SIG-M5 (cell line): Measurements from ENCODE around the gene PIK3R6.

Experiments
- DNase-seq: peaks from one replicate; lab custom pipeline; 2025; lab: John Stamatoyannopoulos, UW

The PIK3R6 gene

DNA sequence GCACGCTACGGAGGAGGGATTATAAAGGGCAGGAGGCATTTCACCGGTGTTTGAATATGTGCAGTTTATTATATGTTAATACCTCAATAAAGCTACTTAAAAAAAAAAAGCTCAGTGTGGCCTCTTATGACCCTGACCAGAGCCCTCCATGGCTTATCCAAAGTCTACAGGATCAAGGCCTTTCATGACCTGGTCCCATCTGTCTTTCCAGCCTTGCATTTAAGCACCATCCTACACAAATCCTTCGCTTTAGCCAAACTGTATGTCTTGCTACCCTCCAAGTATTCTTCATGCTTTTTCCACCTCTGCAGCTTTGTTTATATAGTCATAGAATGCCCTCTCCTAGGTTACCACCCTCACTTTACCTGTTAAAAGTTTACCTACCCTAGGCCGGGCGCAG is 74.8 kb downstream of the PIK3R6 start:
- no peak for DNase-seq

DNA sequence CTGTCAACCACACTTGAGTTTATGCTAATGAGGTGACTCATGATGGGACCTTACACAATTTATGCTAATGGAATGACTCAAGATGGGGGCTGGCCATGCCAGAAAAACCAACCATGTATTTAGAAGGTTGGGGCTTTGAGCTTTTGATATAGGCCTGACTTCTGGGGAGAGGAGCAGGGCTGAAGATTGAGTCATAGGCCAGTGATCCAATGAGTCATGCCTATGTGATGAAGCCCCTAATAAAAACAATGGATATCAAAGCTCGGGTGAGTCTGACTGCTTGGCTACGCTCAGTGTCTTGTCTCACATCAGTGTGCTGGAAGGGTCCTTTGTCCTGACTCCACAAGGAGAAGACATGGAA is 75.6 kb downstream of the PIK3R6 start:
- DNase-seq = no peak

DNA sequence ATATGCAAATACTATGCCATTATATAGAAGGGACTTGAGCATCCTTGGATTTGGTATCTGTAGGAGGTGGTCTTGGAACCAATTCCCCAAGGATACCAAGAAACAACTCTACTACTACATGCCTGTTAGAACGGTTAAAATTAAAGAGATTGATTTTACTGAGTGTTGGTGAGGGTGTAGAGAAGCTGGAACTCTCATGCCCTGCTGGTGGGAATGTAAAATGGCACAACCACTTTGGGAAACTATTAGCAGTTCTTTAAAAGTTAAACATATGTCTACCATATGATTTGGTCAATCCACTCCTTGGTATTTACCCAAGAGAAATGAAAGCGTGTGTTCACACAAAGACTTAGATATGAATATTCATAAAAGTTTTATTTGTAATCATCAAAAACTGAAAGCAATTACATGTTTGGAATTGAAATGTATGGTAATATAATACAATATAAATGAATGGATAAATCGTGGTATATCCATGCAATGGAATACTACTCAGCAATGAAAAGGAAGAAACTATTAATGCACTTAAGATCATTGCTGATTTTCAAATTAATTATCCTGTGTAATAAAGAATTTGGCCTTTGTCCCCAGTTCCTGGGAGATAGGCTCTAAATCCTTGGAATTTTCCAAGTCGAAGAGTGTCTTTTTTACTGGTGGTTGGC is 76.1 kb downstream of the PIK3R6 start:
- DNase-seq = no peak

DNA sequence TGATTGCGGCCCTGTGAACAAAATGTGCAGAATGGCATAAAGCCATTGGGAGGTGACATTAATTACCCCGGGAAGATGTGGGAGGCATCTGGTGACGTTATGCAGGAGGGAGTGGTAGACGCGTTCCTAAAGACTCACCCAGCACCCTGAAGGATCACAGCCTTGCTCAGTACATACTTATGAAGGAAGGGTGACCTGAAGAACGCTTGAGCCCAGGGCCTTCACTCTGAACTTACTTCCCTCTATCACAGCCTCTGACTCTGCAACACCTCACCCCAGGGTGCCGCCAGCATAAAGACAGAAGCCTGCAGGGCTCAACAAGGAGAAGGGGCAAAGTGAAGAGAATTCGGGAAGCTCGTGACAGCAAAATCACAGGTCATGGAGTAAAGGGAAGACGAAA is 77.7 kb downstream of the PIK3R6 start:
- DNase-seq = no peak

DNA sequence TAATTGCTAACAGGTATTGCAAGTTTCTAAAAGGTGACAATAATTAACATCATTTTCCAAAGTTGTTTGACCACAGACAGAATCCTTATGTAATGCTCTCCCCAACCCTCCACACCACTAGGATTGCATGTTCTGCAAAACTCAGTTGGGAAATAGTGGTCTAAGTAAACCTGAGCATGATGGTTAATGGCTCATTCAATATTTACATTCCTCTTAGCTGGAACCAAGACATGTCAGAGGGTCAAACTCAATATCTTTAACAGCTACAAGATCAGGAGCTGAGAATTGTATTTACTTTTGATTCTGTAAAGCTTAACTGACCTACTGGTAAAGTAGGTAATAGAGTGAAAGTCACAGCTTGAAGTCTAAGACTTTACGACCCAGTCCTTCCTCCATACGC is 78.5 kb downstream of the PIK3R6 start:
- DNase-seq = no peak

DNA sequence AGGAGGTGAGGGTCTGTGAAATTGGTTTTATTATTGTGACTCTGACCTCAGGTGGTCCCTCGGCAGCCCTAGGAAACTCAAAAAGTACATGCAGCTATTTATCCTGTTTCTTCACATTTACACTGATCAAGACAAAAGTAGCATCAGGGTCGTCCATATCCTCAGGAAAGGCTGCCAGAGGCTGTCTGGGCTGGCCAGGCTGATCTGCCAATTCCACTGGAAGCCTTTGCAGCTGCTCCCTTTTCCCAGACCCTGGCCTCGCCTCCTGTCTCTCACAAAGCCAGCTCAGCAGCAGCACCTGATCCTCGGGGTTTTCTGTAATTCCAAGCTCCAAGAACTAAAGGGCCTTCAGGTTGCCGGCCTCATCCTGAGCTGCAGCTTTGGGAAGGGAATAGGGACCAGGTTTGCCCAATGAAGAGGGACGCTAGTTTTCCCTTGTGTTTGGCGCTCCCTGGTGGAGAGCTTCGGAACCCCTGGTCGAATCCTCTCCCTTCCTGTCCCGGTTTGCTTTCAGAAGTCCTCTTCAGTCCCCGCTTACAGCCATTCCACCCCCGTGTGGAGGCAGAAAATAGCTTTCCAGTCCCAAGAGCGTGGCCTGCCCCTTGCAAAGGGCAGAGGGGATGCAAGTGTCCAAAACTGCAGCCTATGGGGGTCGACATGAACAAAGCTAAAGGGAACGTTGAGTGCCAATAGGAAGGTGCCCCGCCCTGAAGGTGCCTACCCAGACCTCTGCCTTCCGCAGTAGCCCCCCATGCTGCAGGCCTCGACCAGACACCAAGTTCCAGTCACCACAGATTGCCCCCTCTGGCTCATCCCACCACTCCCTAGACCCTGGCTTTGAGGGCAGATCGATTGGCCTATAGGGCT is 81.7 kb downstream of the PIK3R6 start:
- no peak for DNase-seq

DNA sequence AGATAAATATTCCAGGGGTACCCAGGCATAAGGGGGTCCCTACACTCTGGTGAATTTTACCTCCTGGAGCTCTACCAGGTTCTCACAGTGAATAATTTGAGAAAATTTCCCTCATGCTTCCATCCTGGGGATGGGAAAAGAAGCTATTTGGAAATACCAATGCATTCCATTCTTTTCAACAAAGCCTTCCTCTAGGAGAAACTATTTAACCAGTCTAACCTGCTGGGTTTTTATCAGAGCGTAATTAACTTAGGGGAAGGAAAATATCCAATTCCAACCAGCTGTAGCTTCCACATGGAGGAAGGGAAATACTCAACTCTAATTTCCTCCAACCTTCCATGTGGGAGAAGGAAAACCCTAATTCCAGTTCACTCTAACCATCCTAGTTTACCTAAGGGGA is 85.3 kb downstream of the PIK3R6 start:
- DNase-seq = no peak

DNA sequence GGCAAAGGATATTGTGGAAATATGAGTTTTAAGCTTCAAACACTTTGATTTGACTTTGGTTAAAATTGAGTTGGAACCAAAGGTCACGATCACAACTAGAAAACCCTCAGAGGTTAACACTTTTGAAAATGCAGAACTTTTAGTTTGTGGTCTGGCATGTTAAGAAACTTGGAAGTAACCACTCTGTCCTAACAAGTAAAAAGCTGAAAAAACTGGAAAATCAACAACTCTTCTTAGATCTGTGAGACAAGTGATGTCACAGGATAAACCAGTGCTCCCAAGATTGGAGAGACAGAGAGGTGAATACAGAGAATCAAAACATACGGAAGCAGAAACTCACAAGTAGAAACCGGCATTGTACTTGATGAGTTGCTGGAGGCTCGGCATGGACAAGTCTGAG is 85.7 kb downstream of the PIK3R6 start:
- no peak for DNase-seq

DNA sequence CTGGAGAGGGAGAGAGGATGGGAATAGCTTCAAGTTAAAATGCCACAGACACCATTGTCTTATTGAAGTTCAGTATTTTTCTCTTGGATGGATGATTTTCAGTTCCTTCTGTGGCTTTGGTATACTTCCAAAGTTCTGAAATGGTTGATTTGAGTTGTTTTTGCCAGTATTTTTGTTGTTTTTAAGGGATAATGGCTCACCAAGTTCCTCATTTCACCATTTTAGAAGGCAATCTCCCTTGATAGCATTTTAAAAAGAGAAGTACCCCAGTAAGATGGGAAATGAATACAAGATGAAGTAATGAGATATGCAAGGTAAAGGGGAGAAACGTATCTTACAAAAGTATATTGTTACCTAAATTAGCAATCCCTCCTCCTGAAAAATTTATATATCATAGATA is 90.6 kb downstream of the PIK3R6 start:
- DNase-seq = no peak

DNA sequence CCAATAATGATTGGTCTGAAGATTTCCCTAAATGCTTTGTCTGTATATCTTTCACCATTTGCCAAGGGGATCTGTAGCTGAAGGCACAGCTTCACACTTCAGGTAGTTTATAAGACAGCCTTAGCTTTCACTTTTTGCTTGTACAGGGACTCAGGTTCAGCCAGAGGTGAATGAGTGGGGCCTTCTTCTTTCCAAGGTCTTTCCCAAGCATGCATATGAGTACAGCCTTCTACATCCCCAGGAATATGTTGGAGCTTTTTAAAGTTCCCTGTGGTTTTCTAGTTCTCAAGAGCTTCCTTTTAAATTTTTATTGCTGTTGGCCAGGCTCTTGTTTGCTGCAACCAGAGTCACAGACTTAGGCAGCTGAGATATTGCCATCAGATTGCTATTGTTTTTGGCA is 91.2 kb downstream of the PIK3R6 start:
- no peak for DNase-seq

DNA sequence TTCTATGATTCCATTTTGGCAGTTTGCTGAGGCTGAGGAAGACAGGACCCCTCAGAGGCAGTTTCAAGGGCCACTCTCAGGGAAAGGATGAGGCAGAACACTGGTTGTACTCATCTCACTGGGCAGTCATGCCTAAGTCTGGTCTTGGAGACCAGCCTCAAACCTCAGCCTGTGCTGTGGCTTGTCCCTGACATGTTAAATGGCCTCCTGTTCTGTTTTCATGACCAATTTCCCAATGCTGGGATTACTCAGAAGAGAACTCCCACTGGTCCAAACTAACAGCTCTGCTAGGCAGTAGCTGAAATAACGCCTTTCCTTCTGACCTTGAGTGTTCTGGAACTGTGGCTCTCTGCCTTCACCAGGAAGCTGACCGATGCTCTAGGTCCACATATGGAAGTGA is 100.7 kb downstream of the PIK3R6 start:
- no peak for DNase-seq

DNA sequence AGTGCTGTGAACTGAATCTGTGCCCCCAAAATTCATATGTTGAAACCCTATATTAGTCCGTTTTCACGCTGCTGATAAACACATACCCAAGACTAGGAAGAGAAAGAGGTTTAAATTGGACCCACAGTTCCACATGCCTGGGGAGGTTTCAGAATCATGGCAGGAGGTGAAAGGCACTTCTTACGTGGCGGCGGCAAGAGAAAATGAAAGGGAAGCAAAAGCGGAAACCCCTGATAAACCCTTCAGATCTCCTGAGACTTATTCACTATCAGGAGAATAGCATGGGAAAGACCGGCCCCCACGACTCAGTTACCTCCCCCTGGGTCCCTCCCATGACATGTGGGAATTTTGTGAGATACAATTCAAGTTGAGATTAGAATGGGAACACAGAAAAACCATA is 105.5 kb downstream of the PIK3R6 start:
- no peak for DNase-seq

DNA sequence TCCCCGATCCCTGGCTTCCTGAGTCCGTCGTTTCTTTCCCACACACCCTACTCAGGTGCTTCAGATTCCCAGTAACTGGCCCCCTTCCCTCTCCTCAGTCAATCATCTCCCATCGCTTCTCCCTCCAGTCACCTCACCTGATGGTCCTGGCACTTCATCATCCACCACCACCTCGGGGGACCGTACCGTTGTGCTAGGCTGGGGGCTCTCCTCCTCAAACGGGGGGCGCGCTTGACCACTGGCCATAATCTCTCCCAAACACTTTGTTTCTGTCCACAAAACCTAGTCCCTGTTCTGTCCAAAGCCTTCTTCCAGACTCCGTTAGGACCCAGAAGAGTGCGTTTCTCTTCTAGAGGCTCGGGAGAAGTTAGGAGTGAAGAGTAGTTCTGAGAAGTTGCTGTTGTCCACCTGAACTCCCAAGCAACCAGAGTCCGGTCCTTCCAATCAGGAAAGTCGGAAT is 109.3 kb downstream of the PIK3R6 start, which contains the start of gene SPDYE4:
SPDYE4 (minus strand) TSS at position 410 of the 460 bp plus-strand sequence; CDS start at position 246, 164 bp downstream.
- DNase-seq = no peak

DNA sequence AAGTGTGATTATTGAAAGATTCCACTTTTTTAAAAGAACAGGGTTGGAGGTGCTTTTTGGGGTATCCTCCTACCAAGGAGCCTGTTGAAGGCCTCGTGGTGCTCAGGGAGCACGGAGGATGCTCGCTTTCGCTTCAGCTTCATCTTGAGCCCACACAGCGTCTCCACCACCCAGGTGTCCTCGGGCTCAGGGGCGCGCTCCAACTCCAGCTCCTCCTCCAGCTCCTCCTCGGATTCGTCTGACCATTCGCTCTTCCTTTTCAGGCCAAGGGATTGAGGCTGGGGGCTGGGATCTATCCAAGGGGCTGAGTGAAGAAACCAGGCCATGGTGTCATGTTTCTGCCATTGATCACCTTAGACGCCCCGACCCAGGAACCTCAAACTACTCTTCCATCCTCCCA is 110.3 kb downstream of the PIK3R6 start:
- DNase-seq = no peak

DNA sequence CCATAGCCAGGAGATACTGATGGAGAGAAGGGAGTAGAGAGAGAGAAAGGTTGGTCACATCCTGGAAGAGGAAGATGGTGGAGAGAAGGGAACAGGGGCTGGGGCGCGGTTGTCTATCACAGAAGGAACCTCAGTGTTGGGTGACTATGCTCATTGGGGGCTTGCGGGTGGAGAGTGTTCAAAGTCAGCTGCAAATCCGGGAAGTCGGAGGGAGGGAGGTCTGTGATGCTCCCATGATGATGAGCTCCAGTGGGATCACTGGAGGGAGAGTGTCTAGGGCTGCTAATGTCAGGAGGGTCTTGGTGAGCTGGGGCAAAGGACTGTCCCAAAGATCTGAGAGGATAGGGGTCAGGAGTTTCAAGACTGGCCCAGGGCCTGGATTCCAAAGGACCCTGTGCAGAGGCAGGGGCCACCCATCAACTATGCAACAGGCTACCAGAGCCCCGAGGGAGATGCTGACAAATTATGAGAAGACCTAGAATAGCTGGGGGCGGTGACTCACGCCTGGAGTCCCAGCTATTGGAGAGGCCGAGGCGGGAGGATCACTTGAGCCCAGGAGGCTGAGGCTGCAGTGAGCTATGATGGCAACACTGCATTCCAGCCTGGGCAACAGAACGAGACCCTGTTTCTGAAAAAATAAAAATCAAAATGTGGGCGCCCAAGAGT is 111.8 kb downstream of the PIK3R6 start:
- DNase-seq = no peak

DNA sequence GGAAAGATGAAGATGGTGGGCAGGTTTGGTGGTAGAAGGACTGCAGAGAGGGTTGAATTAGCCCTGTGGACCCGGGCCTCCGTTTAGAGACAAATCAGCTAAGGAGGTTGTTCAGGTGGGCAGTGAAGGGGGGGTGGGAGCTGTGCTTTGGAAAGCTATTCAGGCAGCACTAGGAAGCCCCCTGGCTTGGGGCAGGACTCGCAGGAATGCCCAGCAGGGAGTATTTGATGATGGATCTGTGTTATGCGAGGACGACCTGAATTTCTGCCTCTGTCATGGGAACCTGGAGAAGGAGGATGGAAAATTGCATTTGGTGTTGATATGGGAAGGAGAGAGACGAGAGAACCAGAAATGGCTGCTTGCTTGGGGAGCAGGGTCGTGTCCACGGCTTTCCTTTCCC is 112.6 kb downstream of the PIK3R6 start:
- no peak for DNase-seq

DNA sequence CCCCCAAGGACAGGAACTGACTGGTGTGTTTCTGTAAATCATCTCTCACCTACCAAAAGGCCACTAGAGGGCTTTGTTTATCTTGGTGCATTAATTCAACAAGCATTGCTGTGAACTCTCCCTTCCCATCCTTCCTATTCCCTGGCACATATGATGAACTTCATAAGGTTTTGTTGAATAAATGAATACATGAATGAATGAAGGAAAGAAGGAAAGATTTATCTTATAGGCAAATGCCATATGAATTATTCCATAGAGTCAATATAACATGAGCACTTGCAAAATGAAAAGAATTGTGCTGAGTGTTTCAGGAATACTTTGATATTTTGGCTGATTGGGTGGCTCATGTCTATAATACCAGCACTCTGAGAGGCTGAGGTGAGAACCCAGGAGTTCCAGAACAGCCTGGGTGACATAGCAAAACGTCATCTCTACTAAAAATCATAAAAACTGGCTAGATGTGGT is 113.5 kb downstream of the PIK3R6 start:
- no peak for DNase-seq

DNA sequence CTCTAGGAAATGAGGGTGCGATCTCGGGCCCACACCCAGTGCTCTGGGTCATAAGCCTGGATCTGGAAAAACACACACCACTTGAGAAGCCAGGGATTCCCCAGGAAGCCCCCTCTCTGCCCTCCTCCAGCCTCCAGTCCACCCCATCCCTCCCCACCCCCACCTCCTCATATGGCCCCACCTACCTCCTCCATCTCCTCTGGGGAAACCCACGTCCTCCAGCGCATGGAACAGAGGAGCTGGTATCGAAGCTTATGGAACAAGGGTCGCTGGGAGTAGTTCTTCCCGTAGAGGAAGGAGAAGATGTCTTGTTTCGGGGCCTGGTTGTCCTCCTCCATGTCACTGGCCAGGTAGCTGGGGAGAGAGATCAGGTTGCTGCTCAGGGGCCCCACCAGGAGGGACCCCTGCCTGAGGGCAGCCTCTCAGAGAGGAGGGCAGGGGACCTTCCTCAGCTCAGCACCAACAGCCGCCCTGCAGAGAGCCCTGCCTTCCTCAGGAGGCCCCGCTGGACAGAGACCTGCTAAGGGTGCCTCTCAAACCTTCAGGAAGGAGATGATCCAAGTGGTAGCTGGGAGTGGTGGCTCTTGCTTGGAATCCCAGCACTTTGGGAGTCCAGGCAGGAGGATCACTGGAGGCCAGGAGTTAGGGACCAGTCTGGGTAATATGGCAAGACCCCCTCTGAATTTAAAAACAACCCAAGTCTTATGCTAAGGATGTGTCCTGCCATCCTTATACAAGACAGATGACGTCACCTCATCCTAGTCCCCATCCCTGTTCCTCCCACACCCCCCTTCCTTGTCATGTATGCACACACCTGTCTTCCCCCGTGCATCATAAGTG is 114.1 kb downstream of the PIK3R6 start:
- no peak for DNase-seq
